Measurements from ENCODE around the gene PUM2. TPM values are rescaled to one million over a fixed set of nuclear protein-coding genes. Genes with fewer than 3 reads are reported as not detected.
A peak's percentile ranks its signal among the peaks of the same experiment; 100 is the strongest.

The PUM2 gene
- total RNA-seq, 1 experiment from 2014 or later = 96.8 TPM

- H3K36me3 Mint-ChIP-seq (ENCODE audit: insufficient read depth, unreplicated experiment) = no peaks in the 10 kb centered on the region
- H3K9me3 Mint-ChIP-seq (ENCODE audit: low read depth, unreplicated experiment) = no peaks in the 10 kb centered on the region
- no peaks in the 10 kb centered on the region for H3K4me1 Mint-ChIP-seq (ENCODE audit: low read depth, unreplicated experiment)
- no peak overlapping the region for H3K4me3 Mint-ChIP-seq (ENCODE audit: low read depth, unreplicated experiment)
- DNase-seq = no peak
- TF ChIP-seq CTCF (IDR thresholded peaks at IDR 0.05; ENCODE audit: unreplicated experiment) = no peak
- peaks cover 22% of the 10 kb centered on the region for H3K27me3 Mint-ChIP-seq (ENCODE audit: unreplicated experiment)
- no TSS peak for BruUV-seq (replicated peaks)
- CTCF ChIA-PET = no interaction called here
- intact Hi-C loops (cut with micrococcal nuclease; ENCODE audit: unreplicated experiment) = no loop called here
- no peak overlapping the region for H3K27ac Mint-ChIP-seq (ENCODE audit: unreplicated experiment)
Observed at GRCh38 chr2:20384953-20385352, 34.3 kb upstream of the PUM2 start.

GRCh38 chr2:20382965-20383810, 32.5 kb upstream of the PUM2 start:
- DNase-seq = no peak
- no TSS peak for BruUV-seq (replicated peaks)
- no peak overlapping the region for H3K4me3 Mint-ChIP-seq (ENCODE audit: low read depth, unreplicated experiment)
- H3K36me3 Mint-ChIP-seq (ENCODE audit: insufficient read depth, unreplicated experiment) = no peaks in the 10 kb centered on the region
- intact Hi-C loops (cut with micrococcal nuclease; ENCODE audit: unreplicated experiment) = no loop called here
- CTCF ChIA-PET = no interaction called here
- no peaks in the 10 kb centered on the region for H3K4me1 Mint-ChIP-seq (ENCODE audit: low read depth, unreplicated experiment)
- H3K9me3 Mint-ChIP-seq (ENCODE audit: low read depth, unreplicated experiment) = no peaks in the 10 kb centered on the region
- no peak for TF ChIP-seq CTCF (IDR thresholded peaks at IDR 0.05; ENCODE audit: unreplicated experiment)
- H3K27ac Mint-ChIP-seq (ENCODE audit: unreplicated experiment) = no peak overlapping the region
- peaks cover 9% of the 10 kb centered on the region for H3K27me3 Mint-ChIP-seq (ENCODE audit: unreplicated experiment)

- H3K4me1 Mint-ChIP-seq (ENCODE audit: low read depth, unreplicated experiment) = no peaks in the 10 kb centered on the region
- H3K27me3 Mint-ChIP-seq (ENCODE audit: unreplicated experiment) = peaks cover 13% of the 10 kb centered on the region
- H3K36me3 Mint-ChIP-seq (ENCODE audit: insufficient read depth, unreplicated experiment) = no peaks in the 10 kb centered on the region
- DNase-seq = no peak
- no peak overlapping the region for H3K27ac Mint-ChIP-seq (ENCODE audit: unreplicated experiment)
- H3K4me3 Mint-ChIP-seq (ENCODE audit: low read depth, unreplicated experiment) = no peak overlapping the region
- no peak for TF ChIP-seq CTCF (IDR thresholded peaks at IDR 0.05; ENCODE audit: unreplicated experiment)
- intact Hi-C loops (cut with micrococcal nuclease; ENCODE audit: unreplicated experiment) = no loop called here
- CTCF ChIA-PET = interaction anchor here (0.6 to 1.0 kb wide), 2 partner anchors 11 to 43 kb away, joined by 3 read pairs; no protein-coding TSS in a partner anchor
- BruUV-seq (replicated peaks) = no TSS peak
- H3K9me3 Mint-ChIP-seq (ENCODE audit: low read depth, unreplicated experiment) = no peaks in the 10 kb centered on the region
Observed at GRCh38 chr2:20381457-20381856, 30.8 kb upstream of the PUM2 start.

GRCh38 chr2:20378891-20379519, 28.4 kb upstream of the PUM2 start:
- no peaks in the 10 kb centered on the region for H3K9me3 Mint-ChIP-seq (ENCODE audit: low read depth, unreplicated experiment)
- no TSS peak for BruUV-seq (replicated peaks)
- peak; percentile 83 for DNase-seq
- TF ChIP-seq CTCF (IDR thresholded peaks at IDR 0.05; ENCODE audit: unreplicated experiment) = peak; percentile 67
- intact Hi-C loops (cut with micrococcal nuclease; ENCODE audit: unreplicated experiment) = no loop called here
- H3K4me1 Mint-ChIP-seq (ENCODE audit: low read depth, unreplicated experiment) = no peaks in the 10 kb centered on the region
- H3K27me3 Mint-ChIP-seq (ENCODE audit: unreplicated experiment) = peaks cover 13% of the 10 kb centered on the region
- no peaks in the 10 kb centered on the region for H3K36me3 Mint-ChIP-seq (ENCODE audit: insufficient read depth, unreplicated experiment)
- CTCF ChIA-PET = interaction anchor here (0.7 to 2.5 kb wide), 9 partner anchors 10 to 584 kb away, joined by 3 to 15 read pairs (median 5); partner anchors contain the start of gene HS1BP3
- H3K27ac Mint-ChIP-seq (ENCODE audit: unreplicated experiment) = no peak overlapping the region
- H3K4me3 Mint-ChIP-seq (ENCODE audit: low read depth, unreplicated experiment) = no peak overlapping the region
